Endothelial cell of umbilical vein (primary cell): ENCODE results near the gene CPNE7. TPM values are rescaled to one million over a fixed set of nuclear protein-coding genes. Genes with fewer than 3 reads are reported as not detected.

Experiments used
- BruUV-seq: library from RNA; stranded (reverse); fragments of 400-500 nt; replicated peaks from 2 replicates; lab custom pipeline; 2021; lab: Mats Ljungman, UMichigan
- CTCF ChIA-PET: fragments of 300-600, 350-600 bp; sonication (Branson Sonifier 250); formaldehyde crosslinking; loops from one replicate; lab custom pipeline; 2021; ENCODE audit warnings: antibody characterized with exemption, inconsistent platforms; lab: Charles Lee
- POLR2A ChIA-PET: fragments of 300-600, 350-600 bp; sonication (Branson Sonifier 250); formaldehyde crosslinking; loops from one replicate; lab custom pipeline; 2021; ENCODE audit warnings: antibody characterized with exemption, inconsistent platforms; lab: Charles Lee
- DNase-seq: peaks from one replicate; pipeline ENCODE4 v3.0.0-alpha.2; 2011; ENCODE audit warnings: low read depth, low spot score
- FAIRE-seq: peaks from 2 replicates; lab custom pipeline; 2011; peaks lifted over from hg19 to GRCh38; lab: Jason Lieb, UNC
- H2AFZ ChIP-seq: 2 replicates; pipeline ENCODE4 v1.6.0; 2012; ENCODE audit warnings: low read depth, low read length, control low read depth, inconsistent platforms
- H3K27ac ChIP-seq: 2 replicates; pipeline ENCODE4 v1.5.1; 2011; ENCODE audit warnings: low read depth, mild to moderate bottlenecking, control low read depth, low read length, moderate library complexity; ENCODE audit not compliant: insufficient read depth
- H3K27me3 ChIP-seq, 2 experiments: 2 replicates each; pipeline versions ENCODE4 v1.6.0 to v1.6.1; 2011; ENCODE audit warnings: low read length in 2 of 2, mixed read lengths in 1 of 2; ENCODE audit not compliant: control insufficient read depth in 2 of 2, insufficient read depth in 2 of 2
- H3K36me3 ChIP-seq, 2 experiments: 2 replicates in 1 of 2; 3 replicates in 1 of 2; pipeline ENCODE4 v1.5.1; 2011; ENCODE audit warnings: low read length in 2 of 2, mild to moderate bottlenecking in 1 of 2, moderate library complexity in 1 of 2; ENCODE audit not compliant: control insufficient read depth in 2 of 2, insufficient read depth in 2 of 2; ENCODE audit errors: extremely low read depth in 1 of 2
- H3K4me1 ChIP-seq: 3 replicates; pipeline ENCODE4 v1.5.1; 2011; ENCODE audit warnings: mild to moderate bottlenecking, low read length; ENCODE audit not compliant: control insufficient read depth, insufficient read depth; ENCODE audit errors: extremely low read depth
- H3K4me2 ChIP-seq: 2 replicates; pipeline ENCODE4 v1.6.1; 2011; ENCODE audit warnings: low read length, control low read depth, mixed read lengths; ENCODE audit not compliant: insufficient read depth
- H3K4me3 ChIP-seq, 3 experiments: fragments of 200-600 bp in 1 of 3; sonication (generic), shearing (Covaris generic) in 1 of 3; replicated peaks in 1 of 3; 2 replicates each; pipeline ENCODE4 v1.5.1; 2011 to 2016; ENCODE audit warnings: control low read depth in 3 of 3, low read length in 3 of 3, mild to moderate bottlenecking in 2 of 3, inconsistent platforms in 1 of 3, low read depth in 1 of 3, moderate library complexity in 1 of 3; ENCODE audit not compliant: insufficient read depth in 1 of 3
- H3K79me2 ChIP-seq: 2 replicates; pipeline ENCODE4 v1.6.0; 2012; ENCODE audit warnings: low read length, inconsistent platforms; ENCODE audit not compliant: control insufficient read depth, insufficient read depth
- H3K9ac ChIP-seq: replicated peaks from 2 replicates; pipeline ENCODE3; 2011; ENCODE audit warnings: low read length, control low read depth; ENCODE audit not compliant: insufficient read depth; ENCODE audit errors: extremely low read depth
- H3K9me1 ChIP-seq: replicated peaks from 3 replicates; pipeline ENCODE4 v1.6.0; 2011; ENCODE audit warnings: mild to moderate bottlenecking, low read length; ENCODE audit not compliant: control insufficient read depth, insufficient read depth; ENCODE audit errors: extremely low read depth
- H3K9me3 ChIP-seq: replicated peaks from 2 replicates; pipeline ENCODE4 v1.5.1; 2012; ENCODE audit warnings: low read length, inconsistent platforms; ENCODE audit not compliant: control insufficient read depth, insufficient read depth
- H4K20me1 ChIP-seq: replicated peaks from 2 replicates; pipeline ENCODE3; 2011; ENCODE audit warnings: mild to moderate bottlenecking, low read length; ENCODE audit not compliant: control insufficient read depth, insufficient read depth; ENCODE audit errors: extremely low read depth
- EZH2 ChIP-seq: IDR thresholded peaks from 2 replicates; pipeline ENCODE4 v1.6.1; 2012; ENCODE audit warnings: borderline replicate concordance, low read depth, mild to moderate bottlenecking, moderate library complexity, low read length, inconsistent platforms; ENCODE audit not compliant: severe bottlenecking
- GATA2 ChIP-seq: IDR thresholded peaks from 2 replicates; pipeline ENCODE4 v1.7.0; 2011; ENCODE audit warnings: low read depth, mild to moderate bottlenecking, moderate library complexity, mixed read lengths, low read length; ENCODE audit not compliant: insufficient read length, insufficient read depth
- JUN ChIP-seq: IDR thresholded peaks from 2 replicates; pipeline ENCODE4 v1.6.1; 2011; ENCODE audit warnings: borderline replicate concordance, low read depth; ENCODE audit not compliant: insufficient read length, insufficient read depth
- MYC ChIP-seq: IDR thresholded peaks from one replicate; pipeline ENCODE4 v1.6.1; 2011; ENCODE audit warnings: mild to moderate bottlenecking, low read depth, low read length
- POLR2A ChIP-seq: IDR thresholded peaks from 2 replicates; pipeline ENCODE4 v1.6.1; 2012; ENCODE audit warnings: low read depth, mild to moderate bottlenecking, control low read depth, low read length
- POLR2AphosphoS5 ChIP-seq: IDR thresholded peaks from 2 replicates; pipeline ENCODE4 v1.6.1; 2012; ENCODE audit warnings: low read depth, mild to moderate bottlenecking, control low read depth, low read length, moderate library complexity; ENCODE audit not compliant: insufficient read depth
- dilution Hi-C: fragments of 300-500 bp; cut with MboI; formaldehyde crosslinking; loops from one replicate; pipeline ENCODE4 v1.15.0; 2019; ENCODE audit warnings: low sequenced_read_pairs; ENCODE audit not compliant: extremely low pct_ligation_motif_present
- intact Hi-C: fragments of 100-400 bp; cut with micrococcal nuclease; formaldehyde crosslinking; loops from one replicate; pipeline ENCODE4 v1.10.0; 2022
- polyA plus RNA-seq, 4 experiments: library from polyadenylated mRNA; depleted of rRNA in 3 of 4; stranded (reverse) in 3 of 4; unstranded in 1 of 4; fragments of >200 nt; gene quantifications; 2 replicates each; pipeline versions ENCODE4 v1.2.1 to v1.2.3, GENCODE V29; 2011 to 2012; ENCODE audit warnings: missing spikeins in 1 of 4
- total RNA-seq: library from RNA; stranded (reverse); gene quantifications from 2 replicates; pipeline ENCODE4 v1.2.3, GENCODE V29; 2021
- TF ChIP-seq, protein P1 (sequence below), 2 donors: IDR thresholded peaks; 1 replicate in 1 of 2; 2 replicates in 1 of 2; pipeline ENCODE4 v1.5.1; 2011; ENCODE audit warnings: low read length in 2 of 2, mild to moderate bottlenecking in 2 of 2, moderate library complexity in 2 of 2, control low read depth in 1 of 2, inconsistent platforms in 1 of 2, low read depth in 1 of 2; ENCODE audit not compliant: insufficient read depth in 1 of 2; ENCODE audit errors: extremely low read depth in 1 of 2
- TF ChIP-seq, protein P2 (sequence below): IDR thresholded peaks from 2 replicates; pipeline ENCODE4 v1.6.1; 2011; ENCODE audit not compliant: insufficient read depth, insufficient read length

Gene CPNE7
- total and polyA plus RNA-seq, 2 donors (not counting 3 experiments of a cell fraction or from before 2014, with no cell fraction given): 2.0 to 5.9 TPM

DNA sequence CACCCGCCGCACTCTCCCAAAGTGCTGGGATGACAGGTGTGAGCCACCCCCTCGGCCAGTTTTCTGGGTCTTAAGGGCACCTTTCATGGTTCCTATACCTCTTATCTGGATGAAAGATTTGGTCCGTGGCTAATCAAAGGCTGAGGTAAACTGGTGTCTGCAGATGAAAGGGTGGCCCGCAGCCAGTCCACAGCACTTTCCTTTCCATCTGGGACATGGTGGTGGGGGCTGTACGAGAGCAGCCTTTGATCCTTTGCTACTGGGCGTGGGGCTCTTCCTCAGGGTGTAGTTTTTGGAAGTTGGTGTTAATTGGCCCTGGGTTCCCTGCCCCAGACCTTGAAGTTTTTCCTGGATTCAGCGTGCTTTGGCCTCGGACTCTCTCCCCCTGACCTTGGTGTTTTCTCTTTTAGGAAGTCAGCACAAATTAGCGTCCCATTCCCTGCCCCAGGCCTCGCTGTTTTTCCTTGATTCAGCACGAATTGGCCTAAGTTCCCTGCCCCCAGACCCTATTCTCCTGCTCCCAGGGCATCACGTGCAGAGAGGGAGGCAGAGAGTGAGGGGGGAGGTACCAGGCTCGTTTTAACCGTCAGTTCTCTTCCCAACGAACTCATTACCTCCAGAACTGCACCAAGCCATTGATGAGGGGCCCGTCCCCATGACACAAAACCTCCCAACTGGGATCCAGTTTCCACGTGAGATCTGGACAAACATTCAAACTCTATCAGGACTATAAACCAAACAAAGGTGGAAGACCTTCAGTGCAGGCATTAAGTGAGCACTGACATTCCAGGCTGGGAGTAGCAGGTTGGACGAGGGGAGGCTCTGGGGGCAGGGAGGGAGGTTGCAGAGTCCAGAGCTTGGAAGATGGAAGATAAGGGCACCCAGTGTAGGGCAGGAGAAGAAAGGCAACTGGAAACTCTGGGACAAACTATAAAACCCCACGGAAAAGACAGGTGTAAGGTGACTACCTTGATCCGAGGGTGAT is 49.5 kb downstream of the CPNE7 start:
- POLR2A ChIA-PET: no interaction called here
- intact Hi-C loops: loop anchor here (5.0 kb wide), 1 partner anchor 43 kb away; no protein-coding TSS in a partner anchor
- BruUV-seq: no TSS peak

More for the DNA sequence above, 49.5 kb downstream of the CPNE7 start:
- Histone ChIP-seq H3K36me3 (no peaks in the 10 kb centered on the region), H4K20me1 (no peaks in the 10 kb centered on the region), H3K9me1 (no peaks in the 10 kb centered on the region), H3K27me3 (peaks cover 0 to 8% of the 10 kb centered on the region in 2 experiments), H3K27ac (no peak overlapping the region), H3K79me2 (no peaks in the 10 kb centered on the region), H2AFZ (no peak overlapping the region), H3K9ac (no peak overlapping the region), H3K9me3 (no peaks in the 10 kb centered on the region), H3K4me2 (no peak overlapping the region), H3K4me1 (peaks cover 12% of the 10 kb centered on the region), H3K4me3 (no peak overlapping the region)
- no peak for FAIRE-seq
- TF ChIP-seq EZH2: no peak
- TF ChIP-seq POLR2AphosphoS5: no peak
- no peak for TF ChIP-seq GATA2
- no peak for TF ChIP-seq JUN
- TF ChIP-seq, protein P1, sequence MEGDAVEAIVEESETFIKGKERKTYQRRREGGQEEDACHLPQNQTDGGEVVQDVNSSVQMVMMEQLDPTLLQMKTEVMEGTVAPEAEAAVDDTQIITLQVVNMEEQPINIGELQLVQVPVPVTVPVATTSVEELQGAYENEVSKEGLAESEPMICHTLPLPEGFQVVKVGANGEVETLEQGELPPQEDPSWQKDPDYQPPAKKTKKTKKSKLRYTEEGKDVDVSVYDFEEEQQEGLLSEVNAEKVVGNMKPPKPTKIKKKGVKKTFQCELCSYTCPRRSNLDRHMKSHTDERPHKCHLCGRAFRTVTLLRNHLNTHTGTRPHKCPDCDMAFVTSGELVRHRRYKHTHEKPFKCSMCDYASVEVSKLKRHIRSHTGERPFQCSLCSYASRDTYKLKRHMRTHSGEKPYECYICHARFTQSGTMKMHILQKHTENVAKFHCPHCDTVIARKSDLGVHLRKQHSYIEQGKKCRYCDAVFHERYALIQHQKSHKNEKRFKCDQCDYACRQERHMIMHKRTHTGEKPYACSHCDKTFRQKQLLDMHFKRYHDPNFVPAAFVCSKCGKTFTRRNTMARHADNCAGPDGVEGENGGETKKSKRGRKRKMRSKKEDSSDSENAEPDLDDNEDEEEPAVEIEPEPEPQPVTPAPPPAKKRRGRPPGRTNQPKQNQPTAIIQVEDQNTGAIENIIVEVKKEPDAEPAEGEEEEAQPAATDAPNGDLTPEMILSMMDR (IDR thresholded peaks at IDR 0.05; ENCODE audit: extremely low read depth in 1 of 2, insufficient read depth in 1 of 2, low read depth in 1 of 2, low read length in 2 of 2): no peak
- TF ChIP-seq POLR2A: no peak
- no peak for TF ChIP-seq MYC
- TF ChIP-seq, protein P2, sequence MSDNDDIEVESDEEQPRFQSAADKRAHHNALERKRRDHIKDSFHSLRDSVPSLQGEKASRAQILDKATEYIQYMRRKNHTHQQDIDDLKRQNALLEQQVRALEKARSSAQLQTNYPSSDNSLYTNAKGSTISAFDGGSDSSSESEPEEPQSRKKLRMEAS: no peak
- no peak for DNase-seq
- dilution Hi-C loops: no loop called here
- CTCF ChIA-PET: no interaction called here
